T-helper 2 cell treated with Interferon-gamma antibody and Interleukin-4, amounts not matched to agents 5 μg/mL and 100 μg/mL, for 36 hours (primary cell): ENCODE results near the gene TNFSF9.
A peak's percentile ranks its signal among the peaks of the same experiment; 100 is the strongest.

ENCODE experiments used
- DNase-seq: peaks from one replicate; pipeline ENCODE4 v3.0.0; 2021; ENCODE audit warnings: low spot score
- H3K27ac Mint-ChIP-seq: one replicate; pipeline ENCODE4 v1.8.0; 2021; ENCODE audit warnings: mild to moderate bottlenecking, mixed read lengths
- H3K27me3 Mint-ChIP-seq: one replicate; pipeline ENCODE4 v1.8.0; 2021; ENCODE audit warnings: low read depth, mixed read lengths
- H3K36me3 Mint-ChIP-seq: one replicate; pipeline ENCODE4 v1.8.0; 2021; ENCODE audit warnings: low read depth, mixed read lengths
- H3K4me1 Mint-ChIP-seq: one replicate; pipeline ENCODE4 v1.8.0; 2021; ENCODE audit warnings: low read depth, mixed read lengths
- H3K4me3 Mint-ChIP-seq: one replicate; pipeline ENCODE4 v1.8.0; 2022; ENCODE audit warnings: mild to moderate bottlenecking, moderate library complexity, mixed read lengths
- H3K9me3 Mint-ChIP-seq: one replicate; pipeline ENCODE4 v1.8.0; 2021; ENCODE audit warnings: mixed read lengths

TNFSF9 gene

DNA sequence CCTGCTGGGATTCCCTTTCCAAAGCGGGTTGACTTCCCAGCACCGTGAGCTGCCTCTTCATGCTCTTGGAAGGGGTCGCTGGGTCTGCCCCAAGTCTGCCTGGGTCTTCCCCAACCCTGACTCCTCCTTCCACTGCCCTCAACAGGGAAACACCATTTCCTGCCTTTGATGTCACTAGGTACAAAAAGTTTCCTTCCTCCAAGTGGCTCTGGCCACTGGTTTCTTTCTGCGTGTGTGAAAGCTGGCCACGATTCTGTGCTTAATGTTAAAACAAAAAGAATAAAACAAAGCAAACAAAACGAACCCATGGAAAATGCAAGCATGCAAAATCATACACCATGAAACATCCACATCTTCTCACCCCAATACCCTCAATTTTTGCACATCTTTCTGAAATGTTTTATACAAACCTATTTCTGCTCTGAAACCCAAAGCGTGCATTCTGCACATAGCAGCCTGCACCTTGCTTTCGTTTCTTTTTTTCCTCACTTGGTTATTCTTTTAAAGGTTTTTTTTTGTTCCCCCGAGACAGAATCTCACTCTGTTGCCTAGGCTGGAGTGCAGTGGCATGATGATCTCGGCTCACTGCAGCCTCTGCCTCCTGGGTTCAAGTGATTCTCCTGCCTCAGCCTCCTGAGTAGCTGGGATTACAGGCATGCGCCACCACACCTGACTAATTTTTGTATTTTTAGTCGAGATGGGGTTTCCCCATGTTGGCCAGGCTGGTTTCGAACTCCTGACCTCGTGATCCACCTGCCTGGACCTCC lies 12.5 kb upstream of the TNFSF9 start:
- Mint-ChIP-seq H3K4me3 (peak overlapping the region; percentile 69), H3K36me3 (no peaks in the 10 kb centered on the region), H3K27ac (peak overlapping the region; percentile 58), H3K4me1 (peaks cover 35% of the 10 kb centered on the region), H3K9me3 (no peaks in the 10 kb centered on the region), H3K27me3 (no peaks in the 10 kb centered on the region)
- DNase-seq = peak; percentile 65

- Mint-ChIP-seq H3K9me3 (no peaks in the 10 kb centered on the region), H3K4me1 (peaks cover 35% of the 10 kb centered on the region)
Measured at GRCh38 chr19:6519289-6519688, 11.5 kb upstream of the TNFSF9 start.

DNA sequence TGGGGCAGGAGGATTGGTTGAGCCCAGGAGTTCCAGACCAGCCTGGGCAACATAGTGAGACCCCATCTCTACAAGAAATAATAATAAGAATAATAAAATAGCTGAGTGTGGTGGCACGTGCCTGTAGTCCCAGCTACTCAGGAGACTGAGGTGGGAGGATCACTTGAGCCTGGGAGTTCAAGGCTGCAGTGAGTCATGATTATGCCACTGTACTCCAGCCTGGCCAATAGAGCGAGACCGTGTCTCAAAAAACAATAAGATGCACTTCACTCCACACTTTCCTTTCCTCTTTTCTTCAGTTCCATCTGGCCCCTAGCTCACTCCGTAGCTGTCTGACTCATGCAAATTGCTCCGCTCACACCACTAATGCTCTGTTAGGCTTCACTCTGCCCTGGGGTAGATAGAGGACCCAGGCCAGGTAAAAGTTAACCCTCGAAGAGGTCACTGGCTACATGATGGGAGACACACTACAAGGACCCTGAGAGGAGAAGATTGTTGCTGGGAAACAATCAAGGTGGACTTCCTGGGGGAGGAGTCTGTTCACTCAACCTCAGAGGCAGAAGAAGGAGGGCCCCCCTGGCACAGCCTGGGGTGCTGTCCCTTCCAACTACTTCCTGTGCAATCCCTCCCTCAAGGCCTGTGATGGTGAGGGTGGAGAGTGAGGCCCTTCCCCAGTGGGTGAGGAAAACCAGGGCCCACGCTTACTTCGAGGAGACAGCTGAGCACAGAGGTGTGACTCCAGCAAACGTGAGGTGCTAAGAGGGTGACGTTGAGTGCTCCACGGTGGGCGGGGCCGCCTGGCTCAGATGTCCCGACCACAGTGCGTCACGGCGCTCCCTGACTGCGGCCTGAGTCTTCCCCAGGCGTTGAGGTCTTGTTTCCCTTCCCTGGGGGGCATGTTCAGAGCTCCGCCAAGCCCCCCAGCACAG lies 8.8 kb upstream of the TNFSF9 start:
- Mint-ChIP-seq H3K9me3 (no peaks in the 10 kb centered on the region), H3K36me3 (no peaks in the 10 kb centered on the region), H3K27ac (no peak overlapping the region), H3K27me3 (no peaks in the 10 kb centered on the region), H3K4me1 (peaks cover 26% of the 10 kb centered on the region), H3K4me3 (no peak overlapping the region)
- peak; percentile 29 for DNase-seq

More at GRCh38 chr19:6519289-6519688, 11.5 kb upstream of the TNFSF9 start:
- Mint-ChIP-seq H3K4me3 (peak overlapping the region; percentile 47), H3K27ac (peak overlapping the region; percentile 77), H3K27me3 (no peaks in the 10 kb centered on the region), H3K36me3 (no peaks in the 10 kb centered on the region)
- DNase-seq = no peak

DNA sequence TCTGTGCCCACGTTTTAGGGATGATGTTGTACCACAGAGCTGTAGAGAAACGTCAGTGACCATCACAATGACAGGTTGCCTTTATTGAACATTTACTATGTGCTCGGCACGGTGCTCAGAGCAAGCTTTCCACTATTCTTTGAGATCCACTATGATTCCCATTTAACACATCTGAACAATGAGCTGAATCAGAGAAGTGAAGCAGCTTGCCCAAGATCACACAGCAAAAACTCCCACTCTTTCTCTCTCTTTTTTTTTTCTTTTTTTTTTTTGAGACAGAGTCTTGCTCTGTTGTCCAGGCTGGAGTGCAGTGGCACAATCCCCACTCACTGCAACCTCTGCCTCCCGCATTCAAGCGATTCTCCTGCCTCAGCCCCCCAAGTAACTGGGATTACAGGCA lies 8.1 kb upstream of the TNFSF9 start:
- peaks cover 20% of the 10 kb centered on the region for H3K4me1 Mint-ChIP-seq
- DNase-seq = no peak
- H3K9me3 Mint-ChIP-seq = no peaks in the 10 kb centered on the region
- no peak overlapping the region for H3K27ac Mint-ChIP-seq
- H3K4me3 Mint-ChIP-seq = no peak overlapping the region
- H3K36me3 Mint-ChIP-seq = no peaks in the 10 kb centered on the region
- H3K27me3 Mint-ChIP-seq = peaks cover under 1% of the 10 kb centered on the region

GRCh38 chr19:6524311-6524710 lies 6.5 kb upstream of the TNFSF9 start:
- peaks cover 10% of the 10 kb centered on the region for H3K4me1 Mint-ChIP-seq
- no peak overlapping the region for H3K4me3 Mint-ChIP-seq
- DNase-seq = no peak
- peaks cover 4% of the 10 kb centered on the region for H3K27me3 Mint-ChIP-seq
- no peaks in the 10 kb centered on the region for H3K9me3 Mint-ChIP-seq
- no peaks in the 10 kb centered on the region for H3K36me3 Mint-ChIP-seq
- no peak overlapping the region for H3K27ac Mint-ChIP-seq

DNA sequence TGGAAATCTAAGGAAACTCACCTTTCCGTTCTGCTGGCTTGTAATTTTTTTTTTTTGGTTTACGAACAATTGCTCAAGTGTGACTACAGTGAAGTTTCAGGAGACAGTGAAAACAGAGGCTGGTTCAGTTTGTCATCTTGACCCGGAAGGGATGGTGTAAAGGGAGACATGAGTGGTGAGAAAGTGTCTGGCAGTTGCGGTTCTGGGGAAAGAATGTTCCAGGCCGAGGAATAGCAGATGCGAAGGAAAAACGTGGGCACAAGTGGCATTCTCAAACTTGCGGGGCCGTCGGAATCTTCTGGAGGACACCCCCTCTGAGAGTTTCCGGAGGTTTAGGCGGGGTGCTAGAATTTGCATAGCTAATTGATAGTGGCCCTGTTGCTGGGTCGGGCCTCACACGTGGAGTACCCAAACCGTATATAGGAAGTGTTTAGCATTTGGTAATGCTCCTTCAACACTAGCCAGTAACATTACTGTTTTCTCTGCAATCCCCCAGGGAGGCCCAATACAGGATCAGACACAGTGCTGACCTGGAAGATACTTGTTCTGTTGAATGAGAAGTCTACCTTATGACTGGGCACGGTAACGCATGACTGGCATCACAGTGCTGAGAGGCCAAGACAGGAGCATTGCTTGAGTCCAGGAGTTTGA lies 2.8 kb upstream of the TNFSF9 start:
- Mint-ChIP-seq H3K4me3 (no peak overlapping the region), H3K9me3 (no peaks in the 10 kb centered on the region), H3K36me3 (no peaks in the 10 kb centered on the region), H3K27ac (no peak overlapping the region), H3K27me3 (peaks cover 36% of the 10 kb centered on the region), H3K4me1 (peaks cover 24% of the 10 kb centered on the region)
- DNase-seq = no peak

DNA sequence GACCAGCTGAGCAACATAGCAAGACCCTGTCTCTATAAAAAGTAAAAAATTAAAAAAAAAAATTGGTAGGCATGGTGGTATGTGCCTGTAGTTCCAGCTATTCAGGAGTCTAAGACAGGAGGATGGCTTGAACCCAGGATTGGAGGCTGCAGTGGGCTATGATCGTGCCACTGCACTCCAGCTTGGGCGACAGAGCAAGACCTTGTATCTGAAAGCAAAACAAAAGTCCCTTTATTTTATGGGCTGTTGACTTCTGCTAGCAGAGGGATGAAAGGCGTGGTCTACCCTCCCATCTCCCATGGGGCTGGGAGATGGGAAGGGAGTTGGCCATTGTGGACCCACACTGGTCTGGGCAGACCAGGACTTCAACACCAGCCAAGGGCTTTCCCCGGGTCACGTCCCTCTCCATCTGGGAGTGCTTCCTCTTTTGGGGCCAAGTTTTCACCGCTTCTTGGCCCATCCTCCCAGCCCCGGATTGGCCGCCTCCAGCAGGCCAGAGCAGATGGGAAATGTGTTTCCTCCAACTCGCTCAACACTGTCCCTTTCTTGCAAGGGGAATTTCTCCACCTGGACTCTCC lies 2.2 kb upstream of the TNFSF9 start:
- H3K4me1 Mint-ChIP-seq = peaks cover 24% of the 10 kb centered on the region
- no peaks in the 10 kb centered on the region for H3K9me3 Mint-ChIP-seq
- H3K27ac Mint-ChIP-seq = no peak overlapping the region
- no peak for DNase-seq
- H3K36me3 Mint-ChIP-seq = no peaks in the 10 kb centered on the region
- H3K27me3 Mint-ChIP-seq = peaks cover 36% of the 10 kb centered on the region
- H3K4me3 Mint-ChIP-seq = no peak overlapping the region

DNA sequence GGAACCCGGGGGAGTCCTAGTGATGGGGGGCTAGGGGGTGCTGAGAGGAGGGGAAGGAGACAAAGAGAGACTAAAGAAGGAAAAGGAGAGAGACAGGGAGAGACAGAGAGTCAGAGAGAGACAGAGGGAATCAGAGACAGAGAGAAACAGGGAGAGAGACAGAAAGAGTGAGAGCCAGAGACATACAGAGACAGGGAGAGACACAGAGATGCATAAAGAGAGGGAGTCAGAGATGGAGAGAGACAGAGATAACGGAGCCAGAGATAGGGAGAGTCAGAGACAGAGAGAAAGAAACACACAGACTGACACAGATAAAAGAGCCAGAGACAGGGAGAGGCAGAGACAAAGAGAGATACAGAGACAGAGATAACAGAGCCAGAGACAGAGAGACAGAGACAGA lies 1.5 kb upstream of the TNFSF9 start:
- Mint-ChIP-seq H3K36me3 (no peaks in the 10 kb centered on the region), H3K4me1 (peaks cover 28% of the 10 kb centered on the region)

DNA sequence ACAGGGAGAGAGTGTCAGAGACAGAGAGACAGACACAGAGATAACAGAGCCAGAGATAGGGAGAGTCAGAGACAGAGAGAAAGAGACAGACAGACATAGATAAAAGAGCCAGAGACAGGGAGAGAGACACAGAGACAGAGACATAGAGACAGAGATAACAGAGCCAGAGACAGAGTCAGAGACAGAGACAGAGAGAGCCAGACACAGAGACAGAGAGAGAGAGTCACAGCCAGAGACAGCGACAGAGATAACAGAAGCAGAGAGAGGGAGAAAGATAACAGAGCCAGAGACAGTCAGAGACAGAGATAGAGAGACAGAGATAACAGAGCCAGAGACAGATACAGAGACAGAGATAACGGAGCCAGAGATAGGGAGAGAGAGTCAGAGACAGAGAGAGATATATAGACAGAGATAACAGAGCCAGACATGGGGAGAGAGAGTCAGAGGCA lies 865 bp upstream of the TNFSF9 start:
- H3K27me3 Mint-ChIP-seq = peaks cover 41% of the 10 kb centered on the region
- peak overlapping the region; percentile 13 for H3K27ac Mint-ChIP-seq
- peaks cover 28% of the 10 kb centered on the region for H3K4me1 Mint-ChIP-seq
- peak overlapping the region; percentile 83 for H3K4me3 Mint-ChIP-seq
- no peaks in the 10 kb centered on the region for H3K9me3 Mint-ChIP-seq
- no peak for DNase-seq
- no peaks in the 10 kb centered on the region for H3K36me3 Mint-ChIP-seq

More for the DNA sequence above, 1.5 kb upstream of the TNFSF9 start:
- Mint-ChIP-seq H3K9me3 (no peaks in the 10 kb centered on the region), H3K27me3 (peaks cover 41% of the 10 kb centered on the region), H3K27ac (peak overlapping the region; percentile 1), H3K4me3 (peak overlapping the region; percentile 83)
- DNase-seq = no peak

GRCh38 chr19:6531163-6531955 lies 533 bp downstream of the TNFSF9 start:
- no peaks in the 10 kb centered on the region for H3K9me3 Mint-ChIP-seq
- H3K36me3 Mint-ChIP-seq = peaks cover 6% of the 10 kb centered on the region
- H3K27me3 Mint-ChIP-seq = peaks cover 41% of the 10 kb centered on the region
- DNase-seq = no peak
- H3K27ac Mint-ChIP-seq = no peak overlapping the region
- peaks cover 36% of the 10 kb centered on the region for H3K4me1 Mint-ChIP-seq
- peak overlapping the region; percentile 53 for H3K4me3 Mint-ChIP-seq

- Mint-ChIP-seq H3K4me3 (peak overlapping the region; percentile 53), H3K27me3 (peaks cover 41% of the 10 kb centered on the region), H3K36me3 (peaks cover 6% of the 10 kb centered on the region), H3K27ac (peak overlapping the region; percentile 2), H3K4me1 (peaks cover 41% of the 10 kb centered on the region), H3K9me3 (no peaks in the 10 kb centered on the region)
- DNase-seq = no peak
Measured at GRCh38 chr19:6531956-6532243, 1.1 kb downstream of the TNFSF9 start.

- Mint-ChIP-seq H3K36me3 (peaks cover 6% of the 10 kb centered on the region), H3K9me3 (no peaks in the 10 kb centered on the region), H3K4me1 (peaks cover 44% of the 10 kb centered on the region), H3K4me3 (peak overlapping the region; percentile 53), H3K27me3 (peaks cover 41% of the 10 kb centered on the region), H3K27ac (peak overlapping the region; percentile 2)
- DNase-seq = no peak
Measured at GRCh38 chr19:6532244-6532999, 1.6 kb downstream of the TNFSF9 start.

DNA sequence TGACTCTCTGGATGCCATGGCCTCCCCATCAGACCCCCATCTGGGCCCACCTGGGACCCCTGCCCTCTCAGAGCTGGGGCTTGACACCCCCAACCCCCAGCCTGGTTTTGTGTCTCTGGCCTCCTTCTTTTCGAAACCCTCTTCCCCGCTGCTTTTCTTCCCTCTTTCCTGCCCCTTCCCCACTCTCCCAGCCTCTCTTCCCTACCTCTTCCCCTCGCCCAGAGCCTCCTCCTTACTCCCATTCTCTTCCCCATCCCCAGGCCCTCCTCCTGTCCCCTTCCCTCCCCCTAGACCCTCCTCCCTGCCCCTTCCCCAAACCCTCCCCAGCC lies 2.1 kb downstream of the TNFSF9 start:
- H3K27ac Mint-ChIP-seq = no peak overlapping the region
- peak overlapping the region; percentile 53 for H3K4me3 Mint-ChIP-seq
- no peaks in the 10 kb centered on the region for H3K9me3 Mint-ChIP-seq
- H3K27me3 Mint-ChIP-seq = peaks cover 38% of the 10 kb centered on the region
- peaks cover 48% of the 10 kb centered on the region for H3K4me1 Mint-ChIP-seq
- peaks cover 6% of the 10 kb centered on the region for H3K36me3 Mint-ChIP-seq
- DNase-seq = no peak
